HEK293T (cell line): ENCODE results near the gene CR2.
"Not testable (repeated sequence)": the region's sequence is repeated elsewhere in the genome, so short reads cannot be mapped to it uniquely, and the experiment has no call there.

ENCODE experiments used
- ARNT ChIP-seq: fragments of 450-650 bp; IDR thresholded peaks from 2 replicates; pipeline ENCODE4 v1.6.1; 2017; ENCODE audit warnings: mild to moderate bottlenecking
- BHLHE40 ChIP-seq: fragments of 450-650 bp; IDR thresholded peaks from 2 replicates; pipeline ENCODE4 v1.6.1; 2016; ENCODE audit warnings: mild to moderate bottlenecking, moderate library complexity, borderline replicate concordance
- CTBP1 ChIP-seq: fragments of 450-650 bp; IDR thresholded peaks from 2 replicates; pipeline ENCODE4 v1.6.1; 2016; ENCODE audit warnings: borderline replicate concordance
- ELF4 ChIP-seq: fragments of 450-650 bp; IDR thresholded peaks from 2 replicates; pipeline ENCODE4 v1.6.1; 2017; ENCODE audit warnings: antibody characterized with exemption
- FOXA1 ChIP-seq: fragments of 450-650 bp; IDR thresholded peaks from 2 replicates; pipeline ENCODE4 v1.6.1; 2016; ENCODE audit warnings: mild to moderate bottlenecking
- FOXK2 ChIP-seq: fragments of 450-650 bp; IDR thresholded peaks from 2 replicates; pipeline ENCODE4 v1.6.1; 2016; ENCODE audit warnings: mild to moderate bottlenecking
- FOXM1 ChIP-seq: fragments of 450-650 bp; IDR thresholded peaks from 2 replicates; pipeline ENCODE4 v1.6.1; 2017; ENCODE audit warnings: mild to moderate bottlenecking, borderline replicate concordance
- HDGF ChIP-seq: fragments of 450-650 bp; IDR thresholded peaks from 2 replicates; pipeline ENCODE4 v1.6.1; 2017; ENCODE audit warnings: antibody characterized with exemption, borderline replicate concordance
- NFRKB ChIP-seq: fragments of 450-650 bp; IDR thresholded peaks from 2 replicates; pipeline ENCODE4 v1.6.1; 2016; ENCODE audit warnings: mild to moderate bottlenecking, moderate library complexity
- SP1 ChIP-seq: fragments of 450-650 bp; IDR thresholded peaks from 2 replicates; pipeline ENCODE4 v1.6.1; 2017
- SUZ12 ChIP-seq: fragments of 450-650 bp; IDR thresholded peaks from 2 replicates; pipeline ENCODE4 v1.6.1; 2016; ENCODE audit warnings: mild to moderate bottlenecking
- TARDBP ChIP-seq: fragments of 450-650 bp; IDR thresholded peaks from 2 replicates; pipeline ENCODE4 v1.6.1; 2016
- TF ChIP-seq, protein P1 (sequence below): fragments of 450-650 bp; IDR thresholded peaks from 2 replicates; pipeline ENCODE4 v1.6.1; 2016

- TF ChIP-seq, protein P1, sequence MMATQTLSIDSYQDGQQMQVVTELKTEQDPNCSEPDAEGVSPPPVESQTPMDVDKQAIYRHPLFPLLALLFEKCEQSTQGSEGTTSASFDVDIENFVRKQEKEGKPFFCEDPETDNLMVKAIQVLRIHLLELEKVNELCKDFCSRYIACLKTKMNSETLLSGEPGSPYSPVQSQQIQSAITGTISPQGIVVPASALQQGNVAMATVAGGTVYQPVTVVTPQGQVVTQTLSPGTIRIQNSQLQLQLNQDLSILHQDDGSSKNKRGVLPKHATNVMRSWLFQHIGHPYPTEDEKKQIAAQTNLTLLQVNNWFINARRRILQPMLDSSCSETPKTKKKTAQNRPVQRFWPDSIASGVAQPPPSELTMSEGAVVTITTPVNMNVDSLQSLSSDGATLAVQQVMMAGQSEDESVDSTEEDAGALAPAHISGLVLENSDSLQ: not testable (repeated sequence)
- TF ChIP-seq SUZ12, ARNT, SP1, BHLHE40, FOXK2, FOXM1, HDGF, TARDBP, FOXA1, NFRKB, CTBP1, ELF4: not testable (repeated sequence)
Observed at GRCh38 chr1:207436746-207437145, 17.4 kb upstream of the CR2 start.
